Lower leg skin (tissue), 3 donors: ENCODE results near the gene TFDP1.

Experiments
- POLR2A ChIP-seq, 2 donors: fragments of 450-650 bp; IDR thresholded peaks; one replicate each; pipeline ENCODE4 v1.6.1; 2016 to 2017; ENCODE audit warnings: antibody characterized with exemption in 2 of 2, mild to moderate bottlenecking in 1 of 2, moderate library complexity in 1 of 2
- TF ChIP-seq, protein P1 (sequence below), 3 donors: fragments of 450-650 bp; IDR thresholded peaks; one replicate each; pipeline ENCODE4 v1.5.1; 2016; ENCODE audit warnings: antibody characterized with exemption in 3 of 3, mild to moderate bottlenecking in 3 of 3, moderate library complexity in 2 of 3

DNA sequence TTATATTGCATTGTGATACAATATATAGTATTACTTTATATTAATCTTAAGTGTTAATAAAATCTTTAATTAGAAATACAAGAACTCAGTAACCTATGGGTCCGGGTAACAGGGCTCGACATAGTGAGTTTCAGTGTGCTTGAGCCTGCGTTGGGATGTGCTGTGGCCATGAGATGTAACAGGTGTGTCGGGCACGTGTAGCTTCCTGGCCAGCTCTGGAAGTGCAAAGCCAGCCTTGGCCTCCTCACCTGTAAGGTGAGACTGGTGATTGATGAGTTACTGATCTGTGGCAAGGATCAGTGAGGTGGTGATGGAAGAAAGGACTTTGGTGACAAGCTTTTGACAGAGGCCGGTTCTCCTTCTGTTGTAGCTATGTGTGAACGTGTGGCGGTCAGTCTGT, 54.3 kb downstream of the TFDP1 start:
- TF ChIP-seq, protein P1, sequence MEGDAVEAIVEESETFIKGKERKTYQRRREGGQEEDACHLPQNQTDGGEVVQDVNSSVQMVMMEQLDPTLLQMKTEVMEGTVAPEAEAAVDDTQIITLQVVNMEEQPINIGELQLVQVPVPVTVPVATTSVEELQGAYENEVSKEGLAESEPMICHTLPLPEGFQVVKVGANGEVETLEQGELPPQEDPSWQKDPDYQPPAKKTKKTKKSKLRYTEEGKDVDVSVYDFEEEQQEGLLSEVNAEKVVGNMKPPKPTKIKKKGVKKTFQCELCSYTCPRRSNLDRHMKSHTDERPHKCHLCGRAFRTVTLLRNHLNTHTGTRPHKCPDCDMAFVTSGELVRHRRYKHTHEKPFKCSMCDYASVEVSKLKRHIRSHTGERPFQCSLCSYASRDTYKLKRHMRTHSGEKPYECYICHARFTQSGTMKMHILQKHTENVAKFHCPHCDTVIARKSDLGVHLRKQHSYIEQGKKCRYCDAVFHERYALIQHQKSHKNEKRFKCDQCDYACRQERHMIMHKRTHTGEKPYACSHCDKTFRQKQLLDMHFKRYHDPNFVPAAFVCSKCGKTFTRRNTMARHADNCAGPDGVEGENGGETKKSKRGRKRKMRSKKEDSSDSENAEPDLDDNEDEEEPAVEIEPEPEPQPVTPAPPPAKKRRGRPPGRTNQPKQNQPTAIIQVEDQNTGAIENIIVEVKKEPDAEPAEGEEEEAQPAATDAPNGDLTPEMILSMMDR (IDR thresholded peaks at IDR 0.05) = no peak
- TF ChIP-seq POLR2A (IDR thresholded peaks at IDR 0.05) = no peak
